Peyer's patch (tissue), 4 donors: ENCODE measurements around the gene SPANXN4.

ENCODE experiments used
- POLR2A ChIP-seq, 2 donors: fragments of 450-650 bp; IDR thresholded peaks; one replicate each; pipeline ENCODE4 v1.5.1; 2017; ENCODE audit warnings: antibody characterized with exemption in 2 of 2, mild to moderate bottlenecking in 2 of 2, moderate library complexity in 2 of 2
- TF ChIP-seq, protein P1 (sequence below), 6 experiments: fragments of 450-650 bp in 4 of 6; fragments of 200-600 bp in 2 of 6; sonication (generic) in 1 of 6; IDR thresholded peaks; one replicate each; pipeline ENCODE4 v1.5.1; 2017 to 2019; ENCODE audit warnings: antibody characterized with exemption in 6 of 6, mild to moderate bottlenecking in 3 of 6, moderate library complexity in 1 of 6

- TF ChIP-seq, protein P1, sequence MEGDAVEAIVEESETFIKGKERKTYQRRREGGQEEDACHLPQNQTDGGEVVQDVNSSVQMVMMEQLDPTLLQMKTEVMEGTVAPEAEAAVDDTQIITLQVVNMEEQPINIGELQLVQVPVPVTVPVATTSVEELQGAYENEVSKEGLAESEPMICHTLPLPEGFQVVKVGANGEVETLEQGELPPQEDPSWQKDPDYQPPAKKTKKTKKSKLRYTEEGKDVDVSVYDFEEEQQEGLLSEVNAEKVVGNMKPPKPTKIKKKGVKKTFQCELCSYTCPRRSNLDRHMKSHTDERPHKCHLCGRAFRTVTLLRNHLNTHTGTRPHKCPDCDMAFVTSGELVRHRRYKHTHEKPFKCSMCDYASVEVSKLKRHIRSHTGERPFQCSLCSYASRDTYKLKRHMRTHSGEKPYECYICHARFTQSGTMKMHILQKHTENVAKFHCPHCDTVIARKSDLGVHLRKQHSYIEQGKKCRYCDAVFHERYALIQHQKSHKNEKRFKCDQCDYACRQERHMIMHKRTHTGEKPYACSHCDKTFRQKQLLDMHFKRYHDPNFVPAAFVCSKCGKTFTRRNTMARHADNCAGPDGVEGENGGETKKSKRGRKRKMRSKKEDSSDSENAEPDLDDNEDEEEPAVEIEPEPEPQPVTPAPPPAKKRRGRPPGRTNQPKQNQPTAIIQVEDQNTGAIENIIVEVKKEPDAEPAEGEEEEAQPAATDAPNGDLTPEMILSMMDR (IDR thresholded peaks at IDR 0.05) = no peak
- TF ChIP-seq POLR2A (IDR thresholded peaks at IDR 0.05) = no peak
Measured at GRCh38 chrX:143058120-143058519, 32.4 kb downstream of the SPANXN4 start.
